ENCODE results near the gene TF.
"Not testable (repeated sequence)": the region's sequence is repeated elsewhere in the genome, so short reads cannot be mapped to it uniquely, and the experiment has no call there.

Gene TF

GRCh38 chr3:133775309-133775708 lies 29.1 kb downstream of the TF start:
- Histone ChIP-seq H3K9me3 (ENCODE audit: low read length) (no peaks in the 10 kb centered on the region), H3K27me3 (ENCODE audit: control insufficient read depth in 1 of 2, insufficient read depth in 2 of 2, low read length in 2 of 2) (no peaks in the 10 kb centered on the region), H3K4me1 (ENCODE audit: insufficient read depth, low read length) (no peaks in the 10 kb centered on the region), H3K27ac (ENCODE audit: low read depth, low read length) (no peak overlapping the region), H3K36me3 (ENCODE audit: insufficient read depth, low read length) (no peaks in the 10 kb centered on the region), H3K9ac (ENCODE audit: low read length) (no peak overlapping the region), H3K4me3 (ENCODE audit: low read depth in 1 of 2, low read length in 2 of 2) (no peak overlapping the region)

GRCh38 chr3:133775835-133776234 lies 29.6 kb downstream of the TF start:
- Histone ChIP-seq H3K9ac (ENCODE audit: low read length) (no peak overlapping the region), H3K9me3 (ENCODE audit: low read length) (no peaks in the 10 kb centered on the region), H3K27ac (ENCODE audit: low read depth, low read length) (no peak overlapping the region), H3K4me3 (ENCODE audit: low read depth in 1 of 2, low read length in 2 of 2) (no peak overlapping the region), H3K4me1 (ENCODE audit: insufficient read depth, low read length) (no peaks in the 10 kb centered on the region), H3K36me3 (ENCODE audit: insufficient read depth, low read length) (no peaks in the 10 kb centered on the region), H3K27me3 (ENCODE audit: control insufficient read depth in 1 of 2, insufficient read depth in 2 of 2, low read length in 2 of 2) (no peaks in the 10 kb centered on the region)

- Histone ChIP-seq H3K27me3 (ENCODE audit: control insufficient read depth in 1 of 2, insufficient read depth in 2 of 2, low read length in 2 of 2) (no peaks in the 10 kb centered on the region), H3K9me3 (ENCODE audit: low read length) (no peaks in the 10 kb centered on the region)
Measured at GRCh38 chr3:133776794-133777438, 30.7 kb downstream of the TF start.

GRCh38 chr3:133777807-133778568 lies 31.8 kb downstream of the TF start:
- Histone ChIP-seq H3K36me3 (ENCODE audit: insufficient read depth, low read length) (no peaks in the 10 kb centered on the region), H3K9me3 (ENCODE audit: low read length) (no peaks in the 10 kb centered on the region), H3K27me3 (ENCODE audit: control insufficient read depth in 1 of 2, insufficient read depth in 2 of 2, low read length in 2 of 2) (no peaks in the 10 kb centered on the region), H3K27ac (ENCODE audit: low read depth, low read length) (no peak overlapping the region), H3K4me1 (ENCODE audit: insufficient read depth, low read length) (no peaks in the 10 kb centered on the region), H3K9ac (ENCODE audit: low read length) (no peak overlapping the region), H3K4me3 (ENCODE audit: low read depth in 1 of 2, low read length in 2 of 2) (no peak overlapping the region)

More at GRCh38 chr3:133776794-133777438, 30.7 kb downstream of the TF start:
- Histone ChIP-seq H3K36me3 (ENCODE audit: insufficient read depth, low read length) (no peaks in the 10 kb centered on the region), H3K4me1 (ENCODE audit: insufficient read depth, low read length) (no peaks in the 10 kb centered on the region), H3K9ac (ENCODE audit: low read length) (no peak overlapping the region), H3K4me3 (ENCODE audit: low read depth in 1 of 2, low read length in 2 of 2) (no peak overlapping the region), H3K27ac (ENCODE audit: low read depth, low read length) (no peak overlapping the region)

GRCh38 chr3:133779626-133780203 lies 33.5 kb downstream of the TF start:
- Histone ChIP-seq H3K27me3 (ENCODE audit: control insufficient read depth in 1 of 2, insufficient read depth in 2 of 2, low read length in 2 of 2) (no peaks in the 10 kb centered on the region), H3K27ac (ENCODE audit: low read depth, low read length) (no peak overlapping the region), H3K9me3 (ENCODE audit: low read length) (no peaks in the 10 kb centered on the region), H3K4me1 (ENCODE audit: insufficient read depth, low read length) (no peaks in the 10 kb centered on the region), H3K9ac (ENCODE audit: low read length) (no peak overlapping the region), H3K4me3 (ENCODE audit: low read depth in 1 of 2, low read length in 2 of 2) (no peak overlapping the region), H3K36me3 (ENCODE audit: insufficient read depth, low read length) (no peaks in the 10 kb centered on the region)

- H3K36me3 ChIP-seq (ENCODE audit: insufficient read depth, low read length); H3K4me1 ChIP-seq (ENCODE audit: insufficient read depth, low read length); H3K4me3 ChIP-seq (ENCODE audit: low read depth in 1 of 2, low read length in 2 of 2); H3K27ac ChIP-seq (ENCODE audit: low read depth, low read length); H3K27me3 ChIP-seq (ENCODE audit: control insufficient read depth in 1 of 2, insufficient read depth in 2 of 2, low read length in 2 of 2); H3K9ac ChIP-seq (ENCODE audit: low read length); H3K9me3 ChIP-seq (ENCODE audit: low read length): not testable (repeated sequence)
Measured at GRCh38 chr3:133780756-133781155, 34.6 kb downstream of the TF start.

- Histone ChIP-seq H3K4me3 (ENCODE audit: low read depth in 1 of 2, low read length in 2 of 2) (no peak overlapping the region), H3K4me1 (ENCODE audit: insufficient read depth, low read length) (no peaks in the 10 kb centered on the region), H3K9ac (ENCODE audit: low read length) (no peak overlapping the region)
Measured at GRCh38 chr3:133781570-133781969, 35.4 kb downstream of the TF start.

GRCh38 chr3:133782454-133782853 lies 36.3 kb downstream of the TF start:
- H3K36me3 ChIP-seq (ENCODE audit: insufficient read depth, low read length) = no peaks in the 10 kb centered on the region
- H3K27ac ChIP-seq (ENCODE audit: low read depth, low read length) = no peak overlapping the region
- H3K9me3 ChIP-seq (ENCODE audit: low read length) = no peaks in the 10 kb centered on the region
- no peak overlapping the region for H3K4me3 ChIP-seq (ENCODE audit: low read depth in 1 of 2, low read length in 2 of 2)
- no peaks in the 10 kb centered on the region for H3K4me1 ChIP-seq (ENCODE audit: insufficient read depth, low read length)
- no peak overlapping the region for H3K9ac ChIP-seq (ENCODE audit: low read length)
- no peaks in the 10 kb centered on the region for H3K27me3 ChIP-seq (ENCODE audit: control insufficient read depth in 1 of 2, insufficient read depth in 2 of 2, low read length in 2 of 2)

More at GRCh38 chr3:133781570-133781969, 35.4 kb downstream of the TF start:
- Histone ChIP-seq H3K9me3 (ENCODE audit: low read length) (no peaks in the 10 kb centered on the region), H3K36me3 (ENCODE audit: insufficient read depth, low read length) (no peaks in the 10 kb centered on the region), H3K27ac (ENCODE audit: low read depth, low read length) (no peak overlapping the region), H3K27me3 (ENCODE audit: control insufficient read depth in 1 of 2, insufficient read depth in 2 of 2, low read length in 2 of 2) (no peaks in the 10 kb centered on the region)

GRCh38 chr3:133783762-133784161 lies 37.6 kb downstream of the TF start:
- H3K36me3 ChIP-seq (ENCODE audit: insufficient read depth, low read length) = no peaks in the 10 kb centered on the region
- no peaks in the 10 kb centered on the region for H3K4me1 ChIP-seq (ENCODE audit: insufficient read depth, low read length)

GRCh38 chr3:133788024-133788423 lies 41.8 kb downstream of the TF start:
- no peaks in the 10 kb centered on the region for H3K27me3 ChIP-seq (ENCODE audit: control insufficient read depth in 1 of 2, insufficient read depth in 2 of 2, low read length in 2 of 2)
- no peaks in the 10 kb centered on the region for H3K4me1 ChIP-seq (ENCODE audit: insufficient read depth, low read length)
- no peak overlapping the region for H3K4me3 ChIP-seq (ENCODE audit: low read depth in 1 of 2, low read length in 2 of 2)
- H3K36me3 ChIP-seq (ENCODE audit: insufficient read depth, low read length) = no peaks in the 10 kb centered on the region
- no peaks in the 10 kb centered on the region for H3K9me3 ChIP-seq (ENCODE audit: low read length)
- H3K9ac ChIP-seq (ENCODE audit: low read length) = no peak overlapping the region
- no peak overlapping the region for H3K27ac ChIP-seq (ENCODE audit: low read depth, low read length)

More at GRCh38 chr3:133783762-133784161, 37.6 kb downstream of the TF start:
- no peak overlapping the region for H3K9ac ChIP-seq (ENCODE audit: low read length)
- no peak overlapping the region for H3K27ac ChIP-seq (ENCODE audit: low read depth, low read length)
- no peak overlapping the region for H3K4me3 ChIP-seq (ENCODE audit: low read depth in 1 of 2, low read length in 2 of 2)
- H3K27me3 ChIP-seq (ENCODE audit: control insufficient read depth in 1 of 2, insufficient read depth in 2 of 2, low read length in 2 of 2) = no peaks in the 10 kb centered on the region
- no peaks in the 10 kb centered on the region for H3K9me3 ChIP-seq (ENCODE audit: low read length)

GRCh38 chr3:133792171-133792763 lies 46.1 kb downstream of the TF start:
- H3K4me3 ChIP-seq (ENCODE audit: low read depth in 1 of 2, low read length in 2 of 2) = no peak overlapping the region
- H3K36me3 ChIP-seq (ENCODE audit: insufficient read depth, low read length) = no peaks in the 10 kb centered on the region
- no peak overlapping the region for H3K9ac ChIP-seq (ENCODE audit: low read length)
- no peaks in the 10 kb centered on the region for H3K9me3 ChIP-seq (ENCODE audit: low read length)
- H3K4me1 ChIP-seq (ENCODE audit: insufficient read depth, low read length) = no peaks in the 10 kb centered on the region
- no peaks in the 10 kb centered on the region for H3K27me3 ChIP-seq (ENCODE audit: control insufficient read depth in 1 of 2, insufficient read depth in 2 of 2, low read length in 2 of 2)
- H3K27ac ChIP-seq (ENCODE audit: low read depth, low read length) = no peak overlapping the region
